Endothelial cell of umbilical vein (primary cell): Measurements from ENCODE around the gene TSNAXIP1. TPM values are rescaled to one million over a fixed set of nuclear protein-coding genes. Genes with fewer than 3 reads are reported as not detected.

Experiments
- BruUV-seq: library from RNA; stranded (reverse); fragments of 400-500 nt; replicated peaks from 2 replicates; lab custom pipeline; 2021; lab: Mats Ljungman, UMichigan
- CTCF ChIA-PET: fragments of 300-600, 350-600 bp; sonication (Branson Sonifier 250); formaldehyde crosslinking; loops from one replicate; lab custom pipeline; 2021; ENCODE audit warnings: antibody characterized with exemption, inconsistent platforms; lab: Charles Lee
- POLR2A ChIA-PET: fragments of 300-600, 350-600 bp; sonication (Branson Sonifier 250); formaldehyde crosslinking; loops from one replicate; lab custom pipeline; 2021; ENCODE audit warnings: antibody characterized with exemption, inconsistent platforms; lab: Charles Lee
- DNase-seq: peaks from one replicate; pipeline ENCODE4 v3.0.0-alpha.2; 2011; ENCODE audit warnings: low read depth, low spot score
- FAIRE-seq: peaks from 2 replicates; lab custom pipeline; 2011; peaks lifted over from hg19 to GRCh38; lab: Jason Lieb, UNC
- H2AFZ ChIP-seq: 2 replicates; pipeline ENCODE4 v1.6.0; 2012; ENCODE audit warnings: low read depth, low read length, control low read depth, inconsistent platforms
- H3K27ac ChIP-seq: 2 replicates; pipeline ENCODE4 v1.5.1; 2011; ENCODE audit warnings: low read depth, mild to moderate bottlenecking, control low read depth, low read length, moderate library complexity; ENCODE audit not compliant: insufficient read depth
- H3K27me3 ChIP-seq, 2 experiments: 2 replicates each; pipeline versions ENCODE4 v1.6.0 to v1.6.1; 2011; ENCODE audit warnings: low read length in 2 of 2, mixed read lengths in 1 of 2; ENCODE audit not compliant: control insufficient read depth in 2 of 2, insufficient read depth in 2 of 2
- H3K36me3 ChIP-seq, 2 experiments: 2 replicates in 1 of 2; 3 replicates in 1 of 2; pipeline ENCODE4 v1.5.1; 2011; ENCODE audit warnings: low read length in 2 of 2, mild to moderate bottlenecking in 1 of 2, moderate library complexity in 1 of 2; ENCODE audit not compliant: control insufficient read depth in 2 of 2, insufficient read depth in 2 of 2; ENCODE audit errors: extremely low read depth in 1 of 2
- H3K4me1 ChIP-seq: 3 replicates; pipeline ENCODE4 v1.5.1; 2011; ENCODE audit warnings: mild to moderate bottlenecking, low read length; ENCODE audit not compliant: control insufficient read depth, insufficient read depth; ENCODE audit errors: extremely low read depth
- H3K4me2 ChIP-seq: 2 replicates; pipeline ENCODE4 v1.6.1; 2011; ENCODE audit warnings: low read length, control low read depth, mixed read lengths; ENCODE audit not compliant: insufficient read depth
- H3K4me3 ChIP-seq, 3 experiments: fragments of 200-600 bp in 1 of 3; sonication (generic), shearing (Covaris generic) in 1 of 3; replicated peaks in 1 of 3; 2 replicates each; pipeline ENCODE4 v1.5.1; 2011 to 2016; ENCODE audit warnings: control low read depth in 3 of 3, low read length in 3 of 3, mild to moderate bottlenecking in 2 of 3, inconsistent platforms in 1 of 3, low read depth in 1 of 3, moderate library complexity in 1 of 3; ENCODE audit not compliant: insufficient read depth in 1 of 3
- H3K79me2 ChIP-seq: 2 replicates; pipeline ENCODE4 v1.6.0; 2012; ENCODE audit warnings: low read length, inconsistent platforms; ENCODE audit not compliant: control insufficient read depth, insufficient read depth
- H3K9ac ChIP-seq: replicated peaks from 2 replicates; pipeline ENCODE3; 2011; ENCODE audit warnings: low read length, control low read depth; ENCODE audit not compliant: insufficient read depth; ENCODE audit errors: extremely low read depth
- H3K9me1 ChIP-seq: replicated peaks from 3 replicates; pipeline ENCODE4 v1.6.0; 2011; ENCODE audit warnings: mild to moderate bottlenecking, low read length; ENCODE audit not compliant: control insufficient read depth, insufficient read depth; ENCODE audit errors: extremely low read depth
- H3K9me3 ChIP-seq: replicated peaks from 2 replicates; pipeline ENCODE4 v1.5.1; 2012; ENCODE audit warnings: low read length, inconsistent platforms; ENCODE audit not compliant: control insufficient read depth, insufficient read depth
- H4K20me1 ChIP-seq: replicated peaks from 2 replicates; pipeline ENCODE3; 2011; ENCODE audit warnings: mild to moderate bottlenecking, low read length; ENCODE audit not compliant: control insufficient read depth, insufficient read depth; ENCODE audit errors: extremely low read depth
- CTCF ChIP-seq, 2 donors: IDR thresholded peaks; 1 replicate in 1 of 2; 2 replicates in 1 of 2; pipeline ENCODE4 v1.5.1; 2011; ENCODE audit warnings: low read length in 2 of 2, mild to moderate bottlenecking in 2 of 2, moderate library complexity in 2 of 2, control low read depth in 1 of 2, inconsistent platforms in 1 of 2, low read depth in 1 of 2; ENCODE audit not compliant: insufficient read depth in 1 of 2; ENCODE audit errors: extremely low read depth in 1 of 2
- EZH2 ChIP-seq: IDR thresholded peaks from 2 replicates; pipeline ENCODE4 v1.6.1; 2012; ENCODE audit warnings: borderline replicate concordance, low read depth, mild to moderate bottlenecking, moderate library complexity, low read length, inconsistent platforms; ENCODE audit not compliant: severe bottlenecking
- FOS ChIP-seq: IDR thresholded peaks from 2 replicates; pipeline ENCODE4 v1.6.1; 2011; ENCODE audit warnings: mild to moderate bottlenecking, low read length, moderate library complexity, borderline replicate concordance; ENCODE audit not compliant: insufficient read depth
- GATA2 ChIP-seq: IDR thresholded peaks from 2 replicates; pipeline ENCODE4 v1.7.0; 2011; ENCODE audit warnings: low read depth, mild to moderate bottlenecking, moderate library complexity, mixed read lengths, low read length; ENCODE audit not compliant: insufficient read length, insufficient read depth
- JUN ChIP-seq: IDR thresholded peaks from 2 replicates; pipeline ENCODE4 v1.6.1; 2011; ENCODE audit warnings: borderline replicate concordance, low read depth; ENCODE audit not compliant: insufficient read length, insufficient read depth
- MAX ChIP-seq: IDR thresholded peaks from 2 replicates; pipeline ENCODE4 v1.6.1; 2011; ENCODE audit not compliant: insufficient read depth, insufficient read length
- MYC ChIP-seq: IDR thresholded peaks from one replicate; pipeline ENCODE4 v1.6.1; 2011; ENCODE audit warnings: mild to moderate bottlenecking, low read depth, low read length
- POLR2A ChIP-seq: IDR thresholded peaks from 2 replicates; pipeline ENCODE4 v1.6.1; 2012; ENCODE audit warnings: low read depth, mild to moderate bottlenecking, control low read depth, low read length
- POLR2AphosphoS5 ChIP-seq: IDR thresholded peaks from 2 replicates; pipeline ENCODE4 v1.6.1; 2012; ENCODE audit warnings: low read depth, mild to moderate bottlenecking, control low read depth, low read length, moderate library complexity; ENCODE audit not compliant: insufficient read depth
- dilution Hi-C: fragments of 300-500 bp; cut with MboI; formaldehyde crosslinking; loops from one replicate; pipeline ENCODE4 v1.15.0; 2019; ENCODE audit warnings: low sequenced_read_pairs; ENCODE audit not compliant: extremely low pct_ligation_motif_present
- intact Hi-C: fragments of 100-400 bp; cut with micrococcal nuclease; formaldehyde crosslinking; loops from one replicate; pipeline ENCODE4 v1.10.0; 2022
- polyA plus RNA-seq, 4 experiments: library from polyadenylated mRNA; depleted of rRNA in 3 of 4; stranded (reverse) in 3 of 4; unstranded in 1 of 4; fragments of >200 nt; gene quantifications; 2 replicates each; pipeline versions ENCODE4 v1.2.1 to v1.2.3, GENCODE V29; 2011 to 2012; ENCODE audit warnings: missing spikeins in 1 of 4
- total RNA-seq: library from RNA; stranded (reverse); gene quantifications from 2 replicates; pipeline ENCODE4 v1.2.3, GENCODE V29; 2021

TSNAXIP1 gene
- total and polyA plus RNA-seq, 2 donors (not counting 3 experiments of a cell fraction or from before 2014, with no cell fraction given), result 0.95 to 1.2 TPM

GRCh38 chr16:67779256-67780014 is 27.3 kb upstream of the TSNAXIP1 start:
- intact Hi-C loops, result no loop called here
- H3K79me2 ChIP-seq, result peaks cover 12% of the 10 kb centered on the region

More at GRCh38 chr16:67779256-67780014, 27.3 kb upstream of the TSNAXIP1 start:
- ChIA-PET CTCF (interaction anchor here (1.0 to 1.5 kb wide), 2 partner anchors 37 kb away, joined by 3 read pairs; no protein-coding TSS in a partner anchor), POLR2A (interaction anchor here (0.7 kb wide), 1 partner anchor 60 kb away, joined by 3 read pairs; the partner anchor contains the start of gene GFOD2)
- dilution Hi-C loops, result no loop called here
- H3K9ac ChIP-seq, result no peak overlapping the region
- no peaks in the 10 kb centered on the region for H3K9me1 ChIP-seq
- H3K4me2 ChIP-seq, result no peak overlapping the region
- H2AFZ ChIP-seq, result no peak overlapping the region
- no peak for TF ChIP-seq JUN
- TF ChIP-seq CTCF (IDR thresholded peaks at IDR 0.05; ENCODE audit: extremely low read depth in 1 of 2, insufficient read depth in 1 of 2, low read depth in 1 of 2, low read length in 2 of 2), result no peak
- TF ChIP-seq EZH2, result no peak
- no peak for TF ChIP-seq MAX
- TF ChIP-seq FOS, result no peak
- TF ChIP-seq MYC, result no peak
- no peak for TF ChIP-seq POLR2AphosphoS5
- TF ChIP-seq POLR2A, result no peak
- TF ChIP-seq GATA2, result no peak
- BruUV-seq, result no TSS peak
- H3K9me3 ChIP-seq, result no peaks in the 10 kb centered on the region
- no peak for DNase-seq
- peaks cover 0 to 3% of the 10 kb centered on the region in 2 experiments for H3K36me3 ChIP-seq
- peaks cover 3% of the 10 kb centered on the region for H3K4me1 ChIP-seq
- H3K4me3 ChIP-seq, result no peak overlapping the region
- no peak overlapping the region for H3K27ac ChIP-seq
- FAIRE-seq, result no peak
- no peaks in the 10 kb centered on the region for H3K27me3 ChIP-seq
- H4K20me1 ChIP-seq, result no peaks in the 10 kb centered on the region
